Heart left ventricle (tissue), 16 donors: Measurements from ENCODE around the gene ERCC2. TPM values are rescaled to one million over a fixed set of nuclear protein-coding genes. Genes with fewer than 3 reads are reported as not detected.

Experiments
- ATAC-seq, 4 donors: fragments of 200-7000 bp; cut with Tn5 transposase; one replicate each; pipeline ENCODE4 v1.9.1; 2020 to 2022; ENCODE audit warnings: moderate library complexity in 4 of 4, mild to moderate bottlenecking in 3 of 4, moderate number of reproducible peaks in 1 of 4
- DNase-seq, 5 donors: peaks; one replicate each; pipeline ENCODE4 v3.0.0-alpha.2; 2020
- H3K27ac ChIP-seq, 12 donors: fragments of 200-600 bp; sonication (generic) in 4 of 12; one replicate each; pipeline versions ENCODE4 v1.5.0 to v1.8.0; 2016 to 2022; ENCODE audit warnings: mild to moderate bottlenecking in 2 of 12
- H3K27me3 ChIP-seq, 9 donors: fragments of 200-600 bp; sonication (generic) in 2 of 9; one replicate each; pipeline versions ENCODE4 v1.5.1 to v1.8.0; 2016 to 2022; ENCODE audit warnings: mild to moderate bottlenecking in 3 of 9
- H3K36me3 ChIP-seq, 9 donors: fragments of 200-600 bp; sonication (generic) in 2 of 9; one replicate each; pipeline versions ENCODE4 v1.5.0 to v1.8.0; 2018 to 2022; ENCODE audit warnings: mild to moderate bottlenecking in 2 of 9
- H3K4me1 ChIP-seq, 12 donors: fragments of 200-600 bp; sonication (generic) in 4 of 12; one replicate each; pipeline versions ENCODE4 v1.5.0 to v1.8.0; 2016 to 2022; ENCODE audit warnings: mild to moderate bottlenecking in 3 of 12
- H3K4me3 ChIP-seq, 12 donors: fragments of 200-600 bp; sonication (generic) in 4 of 12; one replicate each; pipeline versions ENCODE4 v1.5.0 to v1.8.0; 2017 to 2022; ENCODE audit warnings: mild to moderate bottlenecking in 9 of 12, moderate library complexity in 4 of 12
- H3K9me3 ChIP-seq, 12 donors: fragments of 200-600 bp; sonication (generic) in 4 of 12; one replicate each; pipeline versions ENCODE4 v1.5.0 to v1.8.0; 2016 to 2022; ENCODE audit warnings: mild to moderate bottlenecking in 1 of 12
- CTCF ChIP-seq, 12 donors: fragments of 200-600 bp; sonication (generic) in 4 of 12; IDR thresholded peaks; one replicate each; pipeline versions ENCODE4 v1.5.0 to v1.8.0; 2018 to 2022; ENCODE audit warnings: antibody characterized with exemption in 12 of 12, mild to moderate bottlenecking in 5 of 12
- POLR2A ChIP-seq, 2 donors: fragments of 450-650 bp; IDR thresholded peaks; one replicate each; pipeline ENCODE4 v1.6.1; 2017; ENCODE audit warnings: antibody characterized with exemption in 2 of 2, mild to moderate bottlenecking in 2 of 2, moderate library complexity in 2 of 2
- WGBS, 4 donors: extraction: QIAGEN DNeasy Blood & Tissue Kit in 2 of 4; methylation state at CpG; one replicate each; pipeline versions ENCODE4 v1.1.5 to v1.1.7; 2013 to 2018; 5-methylcytosine and 5-hydroxymethylcytosine counted together
- intact Hi-C, 10 donors: fragments of 100-400 bp; cut with DNase I; formaldehyde crosslinking; loops; one replicate each; pipeline versions ENCODE4 v1.11.1 to v1.14.2; 2022
- polyA plus RNA-seq, 2 donors: library from polyadenylated mRNA; stranded (reverse); fragments of 200-250 nt; gene quantifications; one replicate each; pipeline ENCODE4 v1.2.3, GENCODE V29; 2013
- total RNA-seq, 9 donors: library from RNA; depleted of rRNA in 2 of 9; stranded (reverse); fragments of >200 nt in 2 of 9; fragmentation: NEBNext Ultra II Directional in 3 of 9; extraction: Animal tissue kit (Norgen Biotek cat#: 25700) in 3 of 9; gene quantifications; one replicate each; pipeline versions ENCODE4 v1.1.0 to v1.2.4, GENCODE V29; 2016 to 2023
- donor health status: ischemic (EF 13 %, LVEDD 7.1; RV severe dilation, severe dysfunction).
- donor health status: healthy with polysubstance abuse.
- donor health status: DM: no; HTN: yes; CAD: no.
- donor health status: DM: no; HTN: no; CAD: no.
- donor health status: ischemic (EF 25% LVEDD 6.9; RV normal size, moderate dysfunction).
- donor health status: ischemic (EF 25% LVEDD 5.7; RV mildly dilated, moderate dysfunction).
- donor health status: healthy.
- donor health status: DM: yes; HTN: yes; CAD: no.
- donor health status: ischemic (EF 35%, LVEDD 5.7; RV mildly dilated, moderate dysfunction).
- donor health status: nonischemic (EF 11% LVEDD 7.7; RV severe dilation, severe dysfunction).
- donor health status: DM: yes; HTN: yes; CAD: no.
- donor health status: PGD.
- donor health status: ischemic (EF 29% LVEDD 5.4; RV normal size, mild dysfunction).
- donor health status: nonischemic (EF 23%, LVEDD 6.1; RV moderate dilation, normal function).

Gene ERCC2
- total and polyA plus RNA-seq, 11 donors: 5.8 to 24.1 (median 12.4) TPM

GRCh38 chr19:45385392-45386221, 15.2 kb upstream of the ERCC2 start:
- no peak overlapping the region for H3K27ac ChIP-seq
- TF ChIP-seq CTCF (IDR thresholded peaks at IDR 0.05) (no peak), POLR2A (IDR thresholded peaks at IDR 0.05) (no peak)
- H3K4me1 ChIP-seq: peaks cover 0 to 14% (median 9%) of the 10 kb centered on the region in 12 donors
- 13 to 61% (median 15%) methylated on average over 14 to 75 of the region's 75 CpGs for WGBS, 4 donors
- peaks cover 0 to 16% (median 0%) of the 10 kb centered on the region in 9 donors for H3K36me3 ChIP-seq
- intact Hi-C loops: no loop called here
- no peaks in the 10 kb centered on the region for H3K9me3 ChIP-seq
- ATAC-seq: peak in 3 of 4 donors; percentile 47 to 68 (median 52)
- peaks cover 0 to 24% (median 14%) of the 10 kb centered on the region in 9 donors for H3K27me3 ChIP-seq
- H3K4me3 ChIP-seq: no peak overlapping the region
- DNase-seq: no peak

- H3K9me3 ChIP-seq: no peaks in the 10 kb centered on the region
- H3K4me3 ChIP-seq: no peak overlapping the region
- 80 to 94% (median 90%) methylated on average over 27 to 29 of the region's 29 CpGs for WGBS, 4 donors
- peaks cover 0 to 14% (median 9%) of the 10 kb centered on the region in 12 donors for H3K4me1 ChIP-seq
- ATAC-seq: peak in 1 of 4 donors; percentile 19
- DNase-seq: no peak
- H3K27me3 ChIP-seq: peaks cover 0 to 24% (median 14%) of the 10 kb centered on the region in 9 donors
- no peak overlapping the region for H3K27ac ChIP-seq
- intact Hi-C loops: no loop called here
- peaks cover 0 to 26% (median 4%) of the 10 kb centered on the region in 9 donors for H3K36me3 ChIP-seq
- no peak for TF ChIP-seq POLR2A (IDR thresholded peaks at IDR 0.05)
These were observed 12.1 kb upstream of the ERCC2 start for GRCh38 chr19:45382426-45382825.

- Histone ChIP-seq H3K27ac (no peak overlapping the region), H3K9me3 (no peaks in the 10 kb centered on the region), H3K4me1 (peaks cover 0 to 9% (median 0%) of the 10 kb centered on the region in 12 donors), H3K27me3 (peaks cover 0 to 11% (median 7%) of the 10 kb centered on the region in 9 donors), H3K36me3 (peaks cover 0 to 26% (median 4%) of the 10 kb centered on the region in 9 donors), H3K4me3 (no peak overlapping the region)
- WGBS, 4 donors: 72 to 89% (median 80%) methylated on average over 1 of the region's 1 CpG
- intact Hi-C loops: no loop called here
- TF ChIP-seq CTCF (IDR thresholded peaks at IDR 0.05) (no peak), POLR2A (IDR thresholded peaks at IDR 0.05) (no peak)
- ATAC-seq (no peak), DNase-seq (no peak)
These were observed 9.7 kb upstream of the ERCC2 start for GRCh38 chr19:45380107-45380506.

GRCh38 chr19:45376045-45376724, 5.8 kb upstream of the ERCC2 start:
- ATAC-seq: peak; percentile 42 to 78 (median 65)
- intact Hi-C loops: no loop called here
- H3K4me1 ChIP-seq: peaks cover 0 to 11% (median 3%) of the 10 kb centered on the region in 12 donors
- peaks cover 0 to 17% (median 0%) of the 10 kb centered on the region in 9 donors for H3K36me3 ChIP-seq
- no peak overlapping the region for H3K4me3 ChIP-seq
- no peak for TF ChIP-seq CTCF (IDR thresholded peaks at IDR 0.05)
- TF ChIP-seq POLR2A (IDR thresholded peaks at IDR 0.05): no peak
- 15 to 26% (median 20%) methylated on average over 13 of the region's 13 CpGs for WGBS, 4 donors
- no peaks in the 10 kb centered on the region for H3K27me3 ChIP-seq
- peak in 4 of 5 donors; percentile 59 to 66 (median 60) for DNase-seq
- H3K9me3 ChIP-seq: no peaks in the 10 kb centered on the region
- peak overlapping the region in 8 of 12 donors; percentile 2 to 61 (median 47) for H3K27ac ChIP-seq
